ENCODE results near the gene RAD9B. TPM values are rescaled to one million over a fixed set of nuclear protein-coding genes. Genes with fewer than 3 reads are reported as not detected.
A peak's percentile ranks its signal among the peaks of the same experiment; 100 is the strongest.

The RAD9B gene
- polyA plus RNA-seq, 2 of the 4 experiments (the other 2 are of a cell fraction) = 0.18 to 0.66 TPM

GRCh38 chr12:110540048-110540447, 37.9 kb downstream of the RAD9B start:
- TF ChIP-seq FOSL2 (IDR thresholded peaks at IDR 0.05) (no peak), FOSL2 (CRISPR knock-in tag; IDR thresholded peaks at IDR 0.05) (no peak), CEBPB (IDR thresholded peaks at IDR 0.05) (no peak), REST (IDR thresholded peaks at IDR 0.05) (no peak), SMC3 (IDR thresholded peaks at IDR 0.05) (no peak), JUNB (IDR thresholded peaks at IDR 0.05) (no peak), E2F6 (IDR thresholded peaks at IDR 0.05; ENCODE audit: borderline replicate concordance, low read depth) (no peak), NFE2L2 (conservative IDR thresholded peaks at IDR 0.05; ENCODE audit: low read length) (no peak), RNF2 (IDR thresholded peaks at IDR 0.05; ENCODE audit: borderline replicate concordance, low read depth) (no peak), PBX3 (IDR thresholded peaks at IDR 0.05) (no peak), KDM5A (IDR thresholded peaks at IDR 0.05) (no peak), CHD4 (IDR thresholded peaks at IDR 0.05; ENCODE audit: borderline replicate concordance) (no peak), JUN (IDR thresholded peaks at IDR 0.05) (no peak), RFX5 (IDR thresholded peaks at IDR 0.05) (no peak), SREBF2 (IDR thresholded peaks at IDR 0.05) (no peak), CBX8 (IDR thresholded peaks at IDR 0.05) (no peak), TP53 (CRISPR knock-in tag; IDR thresholded peaks at IDR 0.05) (no peak), BCL3 (IDR thresholded peaks at IDR 0.05) (no peak)
- ChIA-PET POLR2A (no interaction called here), CTCF (interaction anchor here (0.9 to 2.4 kb wide), 7 partner anchors 9 to 62 kb away, joined by 3 to 14 read pairs (median 5); no protein-coding TSS in a partner anchor)
- no peak for DNase-seq (ENCODE audit: low read depth in 1 of 2, low spot score in 1 of 2)
- no peak overlapping the region for H3K4me3 ChIP-seq
- ATAC-seq = no peak
- FAIRE-seq = no peak
- H3K4me2 ChIP-seq = no peak overlapping the region
- peaks cover 3% of the 10 kb centered on the region; the same call in 2 of the 3 replicates for H3K4me1 ChIP-seq
- 88% methylated on average over 8 of the region's 8 CpGs for WGBS (ENCODE audit: missing lambda C conversion rate)
- H3K9me3 ChIP-seq = no peaks in the 10 kb centered on the region
- no peak overlapping the region for H3K27ac ChIP-seq

GRCh38 chr12:110543252-110543959, 41.3 kb downstream of the RAD9B start:
- FAIRE-seq = no peak
- ATAC-seq = no peak
- Histone ChIP-seq H3K9me3 (no peaks in the 10 kb centered on the region), H3K4me2 (no peak overlapping the region), H3K27ac (peak overlapping the region in 1 of 2 experiments; percentile 34; a peak in 1 of 6 replicates), H3K4me1 (peaks cover 24% of the 10 kb centered on the region), H3K4me3 (no peak overlapping the region)
- WGBS (ENCODE audit: missing lambda C conversion rate) = 94% methylated on average over 7 of the region's 7 CpGs
- no peak for DNase-seq (ENCODE audit: low read depth in 1 of 2, low spot score in 1 of 2)
- ChIA-PET CTCF (interaction anchor here (0.6 to 3.4 kb wide), 4 partner anchors 12 to 930 kb away, joined by 3 to 13 read pairs (median 6); partner anchors contain the start of gene ARPC3), POLR2A (no interaction called here)
- no peak for TF ChIP-seq ZSCAN20 (CRISPR knock-in tag; IDR thresholded peaks at IDR 0.05)
- TF ChIP-seq KDM5A (IDR thresholded peaks at IDR 0.05) = no peak
- TF ChIP-seq JUN (IDR thresholded peaks at IDR 0.05) = no peak
- no peak for TF ChIP-seq NFE2L2 (conservative IDR thresholded peaks at IDR 0.05; ENCODE audit: low read length)
- TF ChIP-seq USF2 (IDR thresholded peaks at IDR 0.05) = no peak
- TF ChIP-seq GATA3 (IDR thresholded peaks at IDR 0.05; ENCODE audit: borderline replicate concordance) = no peak
- TF ChIP-seq EP300 (IDR thresholded peaks at IDR 0.05) = no peak
- no peak for TF ChIP-seq SREBF2 (IDR thresholded peaks at IDR 0.05)
- TF ChIP-seq RNF2 (IDR thresholded peaks at IDR 0.05; ENCODE audit: borderline replicate concordance, low read depth) = no peak
- TF ChIP-seq ZNF302 (CRISPR knock-in tag; IDR thresholded peaks at IDR 0.05) = no peak
- no peak for TF ChIP-seq CHD2 (IDR thresholded peaks at IDR 0.05; ENCODE audit: low read length, partially characterized antibody)
- no peak for TF ChIP-seq CEBPB (IDR thresholded peaks at IDR 0.05)
- TF ChIP-seq CBX2 (IDR thresholded peaks at IDR 0.05; ENCODE audit: borderline replicate concordance, low read depth) = no peak
- TF ChIP-seq HMGXB4 (CRISPR knock-in tag; IDR thresholded peaks at IDR 0.05; ENCODE audit: borderline replicate concordance) = no peak
- TF ChIP-seq RCOR1 (IDR thresholded peaks at IDR 0.05; ENCODE audit: low read depth, low read length) = no peak
- TF ChIP-seq RFX5 (IDR thresholded peaks at IDR 0.05) = no peak
- no peak for TF ChIP-seq BHLHE40 (IDR thresholded peaks at IDR 0.05; ENCODE audit: low read depth, low read length)
- TF ChIP-seq KDM1A (IDR thresholded peaks at IDR 0.05; ENCODE audit: low read depth) = no peak
